GM18858 (cell line): ENCODE results near the gene LINC00237.

Experiments
- ATAC-seq: cut with Tn5 transposase; IDR thresholded peaks from one replicate; pipeline ENCODE4 v1.9.1; 2021; ENCODE audit not compliant: unreplicated experiment

The LINC00237 gene

GRCh38 chr20:21106171-21107017, at the start of gene LINC00237:
TSS of gene LINC00237 (minus strand) at chr20:21106358.
- no peak for ATAC-seq

- no peak for ATAC-seq
These were observed 49.1 kb upstream of the LINC00237 start for GRCh38 chr20:21155268-21155667.

- no peak for ATAC-seq
These were observed 48.5 kb upstream of the LINC00237 start for GRCh38 chr20:21154692-21155091.

- ATAC-seq = no peak
These were observed 45.6 kb upstream of the LINC00237 start for GRCh38 chr20:21151791-21152190.

GRCh38 chr20:21149344-21149743, 43.2 kb upstream of the LINC00237 start:
- ATAC-seq = no peak

GRCh38 chr20:21147593-21147992, 41.4 kb upstream of the LINC00237 start:
- ATAC-seq = no peak

GRCh38 chr20:21146215-21146614, 40.1 kb upstream of the LINC00237 start:
- ATAC-seq = no peak

GRCh38 chr20:21145424-21145823, 39.3 kb upstream of the LINC00237 start:
- no peak for ATAC-seq

- ATAC-seq = no peak
These were observed 37.2 kb upstream of the LINC00237 start for GRCh38 chr20:21143194-21143890.

GRCh38 chr20:21141825-21142224, 35.7 kb upstream of the LINC00237 start:
- no peak for ATAC-seq

GRCh38 chr20:21139881-21140566, 33.9 kb upstream of the LINC00237 start:
- ATAC-seq = no peak

GRCh38 chr20:21137078-21137477, 30.9 kb upstream of the LINC00237 start:
- no peak for ATAC-seq

GRCh38 chr20:21136015-21136732, 30.0 kb upstream of the LINC00237 start:
- ATAC-seq = no peak

GRCh38 chr20:21134883-21135493, 28.8 kb upstream of the LINC00237 start:
- ATAC-seq = no peak

- no peak for ATAC-seq
These were observed 27.9 kb upstream of the LINC00237 start for GRCh38 chr20:21133917-21134622.

- ATAC-seq = no peak
These were observed 27.2 kb upstream of the LINC00237 start for GRCh38 chr20:21133404-21133803.

- ATAC-seq = no peak
These were observed 23.7 kb upstream of the LINC00237 start for GRCh38 chr20:21129861-21130260.

- no peak for ATAC-seq
These were observed 21.2 kb upstream of the LINC00237 start for GRCh38 chr20:21127201-21127981.

GRCh38 chr20:21126581-21126870, 20.4 kb upstream of the LINC00237 start:
- no peak for ATAC-seq
